Inflammatory macrophage treated with lipopolysaccharide for 4 hours (primary cell): ENCODE data around the gene DDX47.

Source experiments
- DNase-seq: peaks from one replicate; pipeline ENCODE4 v3.0.0-alpha.2; 2020

Gene DDX47

DNA sequence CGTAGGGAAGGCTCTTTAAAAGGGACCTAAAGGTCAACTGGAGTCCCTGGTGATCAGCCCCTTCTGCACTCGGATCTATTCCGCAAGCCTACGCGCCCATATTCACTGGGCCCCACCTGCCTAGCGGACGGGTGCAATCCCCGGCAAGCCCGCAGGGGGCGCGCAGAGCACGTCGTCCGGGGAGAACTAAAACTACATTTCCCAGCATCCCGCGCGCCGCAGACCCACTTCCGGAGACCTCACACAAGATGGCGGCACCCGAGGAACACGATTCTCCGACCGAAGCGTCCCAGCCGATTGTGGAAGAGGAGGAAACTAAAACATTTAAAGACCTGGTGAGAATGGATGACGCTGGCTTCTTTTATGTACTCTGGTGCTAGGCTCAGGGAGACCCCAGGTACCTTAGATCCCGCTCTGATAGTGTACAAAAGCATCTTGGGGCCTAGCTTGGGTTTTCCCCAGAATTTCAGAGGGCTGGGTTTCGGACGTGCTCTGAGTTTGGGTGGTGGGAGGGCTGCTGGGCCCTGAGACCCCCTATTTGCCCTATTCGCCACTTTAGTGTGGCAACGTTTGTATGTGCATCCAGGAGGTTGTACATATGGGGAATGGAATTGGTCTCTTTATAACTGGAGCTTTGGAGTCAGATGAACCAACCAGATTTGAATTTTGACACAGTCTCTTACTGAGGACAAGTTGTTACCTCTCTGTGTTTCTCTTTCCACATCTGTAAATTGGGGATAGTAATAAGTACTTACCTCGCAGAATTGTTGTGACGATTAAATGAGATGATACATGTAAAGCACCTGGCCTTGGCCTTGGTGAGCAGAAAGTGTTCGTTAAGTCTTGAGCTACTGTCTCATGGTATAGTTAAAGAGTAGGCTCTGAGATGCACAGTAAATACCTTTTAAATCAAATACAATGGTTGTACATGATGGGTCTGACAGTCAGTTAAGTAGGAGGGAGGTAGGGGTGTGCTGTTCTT lies at the start of gene DDX47:
Gene DDX47, plus strand, starts transcription at position 227 of the 982 bp plus-strand sequence. Its CDS starts 22 bp downstream, at position 249.
- peak; percentile 94 for DNase-seq

DNA sequence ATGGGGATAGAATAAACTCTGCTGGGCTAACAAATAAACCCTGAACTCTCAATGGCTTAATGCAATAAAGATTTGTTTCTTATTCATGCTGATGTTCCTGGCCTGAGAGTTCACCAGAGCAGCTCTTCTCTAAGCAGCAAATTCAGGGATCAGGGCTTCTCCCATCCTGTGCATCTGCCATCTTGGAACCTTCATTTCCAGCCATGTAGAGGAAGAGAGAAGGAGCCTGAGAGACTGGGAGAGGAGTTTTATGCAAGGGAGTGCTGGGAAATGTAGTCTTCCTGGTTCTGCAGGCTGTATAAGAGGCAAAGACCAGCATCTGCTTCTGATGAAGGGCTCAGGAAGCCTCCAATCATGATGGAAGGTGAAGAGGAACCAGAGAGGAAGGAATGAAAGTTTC lies 48.3 kb upstream of the DDX47 start:
- no peak for DNase-seq

GRCh38 chr12:12770262-12770661 lies 42.9 kb upstream of the DDX47 start:
- no peak for DNase-seq

GRCh38 chr12:12774791-12775190 lies 38.4 kb upstream of the DDX47 start:
- DNase-seq, result no peak

GRCh38 chr12:12776261-12776660 lies 36.9 kb upstream of the DDX47 start:
- no peak for DNase-seq

GRCh38 chr12:12777092-12777491 lies 36.1 kb upstream of the DDX47 start:
- peak; percentile 15 for DNase-seq

DNA sequence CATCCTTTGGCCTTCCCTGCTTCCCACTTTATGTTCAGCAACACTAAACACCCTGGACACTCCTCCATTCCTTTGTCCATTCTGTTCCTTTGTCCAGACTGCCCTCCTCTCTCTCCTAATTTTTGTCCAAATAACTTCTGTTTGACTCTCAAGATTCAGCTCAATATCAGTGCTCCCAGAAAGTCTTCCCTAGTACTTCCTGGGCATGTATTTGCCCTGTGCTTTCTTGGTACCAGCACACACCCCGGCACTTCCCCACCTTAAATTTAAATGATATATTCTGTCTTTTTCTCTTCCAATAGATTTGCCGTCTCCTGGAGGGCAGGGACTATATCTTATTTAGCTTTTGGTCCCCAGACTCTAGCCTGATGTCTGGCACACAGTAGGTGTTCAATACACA lies 34.1 kb upstream of the DDX47 start:
- DNase-seq, result no peak

DNA sequence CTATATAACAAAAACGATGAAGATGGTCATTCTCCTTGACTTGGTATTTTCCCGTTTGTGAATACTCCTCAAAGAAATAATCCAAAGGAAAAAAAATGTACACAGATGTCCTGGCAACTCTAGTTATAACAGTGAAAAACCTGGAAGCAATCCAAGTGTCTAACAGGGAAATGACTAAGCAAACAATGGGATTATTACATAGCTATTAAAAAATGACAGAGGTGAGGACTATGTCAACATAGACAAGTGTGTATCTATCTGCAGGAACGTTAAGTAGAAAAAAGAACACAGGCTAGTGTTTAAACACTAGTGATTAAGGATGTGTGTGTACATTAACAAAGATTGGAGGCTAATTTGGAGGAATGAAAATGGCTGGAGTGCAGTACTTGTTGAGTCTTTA lies 33.6 kb upstream of the DDX47 start:
- DNase-seq, result peak; percentile 13

DNA sequence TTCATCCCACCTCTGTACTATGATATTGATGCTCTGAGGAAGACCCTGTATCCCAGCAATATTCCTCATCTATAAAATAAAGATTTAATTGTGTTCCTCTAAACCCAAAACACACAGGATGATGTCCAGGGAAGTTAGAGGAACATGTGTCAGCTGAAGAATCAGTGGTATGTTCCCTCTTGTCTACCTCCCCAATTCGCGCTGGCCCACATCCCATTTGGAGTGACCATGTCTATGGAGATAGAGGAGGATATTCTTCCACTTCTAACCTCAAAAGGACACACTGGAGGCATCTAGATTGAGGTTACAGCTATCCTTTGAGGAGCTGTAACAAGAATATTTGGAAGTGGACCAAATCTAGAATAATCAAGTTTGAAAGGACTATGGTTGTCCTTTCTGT lies 29.0 kb upstream of the DDX47 start:
- no peak for DNase-seq

DNA sequence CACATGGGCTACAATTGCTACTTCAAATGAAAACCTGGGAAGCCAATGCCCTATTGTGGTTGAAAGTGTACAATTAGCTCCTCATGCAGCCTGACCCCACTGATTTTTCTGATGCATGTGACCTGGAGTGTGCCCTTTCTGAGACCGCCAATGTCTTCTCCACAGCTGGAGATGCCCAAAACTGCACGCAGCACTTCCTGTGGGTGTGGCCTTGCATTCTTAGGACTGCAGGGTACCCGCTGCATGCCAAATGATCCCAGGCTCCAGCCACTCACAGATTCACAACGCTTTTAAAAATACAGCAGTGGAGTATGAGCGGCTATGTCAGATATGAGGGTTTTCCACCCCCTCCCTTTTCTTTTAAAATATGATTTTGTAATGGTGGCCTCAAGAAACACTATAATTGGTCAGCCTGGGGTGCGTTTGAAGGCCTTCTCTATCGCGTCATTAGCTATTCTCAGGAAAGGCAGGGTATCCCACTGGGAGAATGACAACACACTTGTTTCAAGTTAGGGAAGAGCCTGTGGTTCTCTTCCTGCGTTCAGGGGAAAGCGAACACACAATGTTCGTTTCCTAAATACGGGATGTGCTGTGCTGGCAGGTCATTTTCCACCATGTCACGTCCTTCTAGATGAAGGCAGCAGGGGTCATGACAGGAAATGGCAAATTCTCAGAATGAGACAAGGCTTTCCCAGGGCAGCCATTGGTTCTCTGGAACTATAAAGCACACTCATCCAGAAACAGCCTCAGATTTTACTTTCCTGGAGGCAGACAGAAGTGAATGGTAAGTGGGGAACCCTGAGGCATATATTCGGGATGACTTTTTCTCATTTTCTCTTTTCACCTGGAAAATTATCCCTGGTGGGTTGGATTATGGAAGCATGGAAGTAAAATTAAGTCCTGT lies 28.0 kb upstream of the DDX47 start, which contains the start of gene APOLD1:
Gene APOLD1, plus strand, starts transcription at position 749 of the 904 bp plus-strand sequence. Its CDS starts 33 bp downstream, at position 782.
- no peak for DNase-seq

DNA sequence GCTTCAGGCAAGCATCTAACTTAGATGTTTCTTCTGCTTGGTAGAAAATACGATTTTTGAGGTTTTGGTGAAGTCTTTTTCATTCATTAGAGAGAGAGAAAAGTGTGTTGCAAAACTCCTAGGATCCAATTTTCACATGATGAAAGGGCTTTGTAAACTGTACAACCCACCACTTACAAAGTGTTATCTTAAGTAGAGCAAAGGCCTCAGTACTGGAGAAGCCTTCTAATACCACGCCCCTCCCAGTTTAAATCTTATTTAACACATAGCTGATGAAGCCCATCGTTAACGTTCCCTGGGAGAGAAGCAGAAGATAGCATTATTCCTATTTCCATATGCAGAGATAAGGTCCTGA lies 26.8 kb upstream of the DDX47 start:
- no peak for DNase-seq

DNA sequence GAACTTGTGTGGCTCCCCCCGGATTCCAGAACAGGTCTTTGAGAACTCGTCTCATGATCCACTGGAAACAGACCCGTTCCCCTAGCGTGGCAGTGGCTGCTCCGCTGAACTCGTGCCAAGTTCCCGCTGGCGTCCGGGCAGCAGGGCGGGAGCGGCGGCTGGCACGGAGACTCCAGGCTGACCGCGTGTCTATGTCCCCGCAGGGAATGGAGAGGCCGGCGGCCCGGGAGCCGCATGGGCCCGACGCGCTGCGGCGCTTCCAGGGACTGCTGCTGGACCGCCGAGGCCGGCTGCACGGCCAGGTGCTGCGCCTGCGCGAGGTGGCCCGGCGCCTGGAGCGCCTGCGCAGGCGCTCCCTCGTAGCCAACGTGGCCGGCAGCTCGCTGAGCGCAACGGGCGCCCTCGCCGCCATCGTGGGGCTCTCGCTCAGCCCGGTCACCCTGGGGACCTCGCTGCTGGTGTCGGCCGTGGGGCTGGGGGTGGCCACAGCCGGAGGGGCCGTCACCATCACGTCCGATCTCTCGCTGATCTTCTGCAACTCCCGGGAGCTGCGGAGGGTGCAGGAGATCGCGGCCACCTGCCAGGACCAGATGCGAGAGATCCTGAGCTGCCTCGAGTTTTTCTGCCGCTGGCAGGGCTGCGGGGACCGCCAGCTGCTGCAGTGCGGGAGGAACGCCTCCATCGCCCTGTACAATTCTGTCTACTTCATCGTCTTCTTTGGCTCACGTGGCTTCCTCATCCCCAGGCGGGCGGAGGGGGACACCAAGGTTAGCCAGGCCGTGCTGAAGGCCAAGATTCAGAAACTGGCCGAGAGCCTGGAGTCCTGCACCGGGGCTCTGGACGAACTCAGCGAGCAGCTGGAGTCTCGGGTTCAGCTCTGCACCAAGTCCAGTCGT lies 26.2 kb upstream of the DDX47 start:
- peak; percentile 88 for DNase-seq

DNA sequence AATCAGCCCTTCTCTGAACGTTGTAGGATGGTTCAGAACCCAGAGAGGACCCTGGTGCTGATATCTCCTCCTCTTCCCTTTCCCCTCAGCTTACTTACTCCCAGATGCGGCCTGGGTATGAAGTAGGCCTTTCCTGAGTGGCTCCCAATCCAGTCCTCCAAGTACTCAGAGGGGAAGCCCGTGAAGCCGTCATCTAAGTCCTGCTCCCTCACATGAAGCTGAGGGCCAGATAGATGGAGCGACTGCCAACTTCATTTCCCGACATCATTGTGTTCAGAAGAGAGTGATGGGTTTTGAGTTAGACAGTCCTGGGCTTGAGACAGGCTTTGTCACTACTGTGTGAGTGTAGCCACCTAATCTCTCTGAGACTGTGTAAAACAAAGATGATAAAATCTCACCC lies 25.0 kb upstream of the DDX47 start:
- no peak for DNase-seq

GRCh38 chr12:12788675-12789368 lies 24.3 kb upstream of the DDX47 start:
- peak; percentile 84 for DNase-seq

GRCh38 chr12:12790956-12791355 lies 22.2 kb upstream of the DDX47 start:
- no peak for DNase-seq

DNA sequence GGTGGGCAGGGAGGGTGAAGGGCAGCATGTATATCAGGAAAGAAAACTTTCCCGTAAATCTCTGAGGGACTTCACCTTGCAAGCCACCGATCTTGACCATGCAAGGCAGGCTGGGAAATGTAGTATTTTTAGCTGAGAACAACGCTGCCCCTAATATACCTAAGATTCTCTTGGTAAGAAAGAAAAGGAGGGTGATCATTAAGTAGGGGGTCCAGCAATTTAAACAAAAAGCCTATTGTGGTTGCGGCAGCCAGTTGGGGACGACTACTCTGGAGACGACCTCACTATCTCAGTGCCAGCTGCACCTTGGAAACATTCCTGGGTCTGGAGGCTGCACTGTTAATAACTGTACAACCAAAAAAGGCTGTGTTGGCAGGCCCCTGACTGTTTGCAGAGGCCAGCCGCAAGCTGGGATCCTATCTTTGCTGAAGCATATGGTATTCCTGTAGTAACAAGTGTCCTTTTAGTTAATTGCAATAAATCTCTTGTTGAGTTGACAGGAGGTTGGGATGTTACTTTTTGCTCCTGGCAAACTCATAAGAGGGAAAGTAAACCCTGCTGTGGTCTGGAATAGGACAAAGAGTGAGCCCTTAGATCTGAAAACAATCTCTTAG lies 21.3 kb upstream of the DDX47 start:
- no peak for DNase-seq

DNA sequence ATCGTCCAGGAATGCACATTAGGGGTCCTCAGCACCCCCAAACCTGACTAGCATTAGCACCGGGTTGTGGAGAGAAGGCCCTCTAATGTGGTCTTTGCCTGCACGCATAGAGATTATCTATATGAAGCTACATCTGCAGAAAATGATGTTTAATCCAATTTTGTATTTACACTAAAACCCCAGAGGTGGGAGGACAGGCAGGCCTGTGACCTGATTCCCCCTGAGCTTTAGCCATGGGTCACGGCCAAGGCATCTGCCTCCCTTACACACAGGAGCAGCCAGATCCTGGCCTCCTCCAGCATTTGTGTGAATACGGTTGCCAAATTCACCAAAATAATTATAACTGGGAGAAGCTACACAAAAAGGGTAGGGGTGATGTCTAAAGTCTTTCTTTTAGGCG lies 20.7 kb upstream of the DDX47 start:
- DNase-seq, result no peak

DNA sequence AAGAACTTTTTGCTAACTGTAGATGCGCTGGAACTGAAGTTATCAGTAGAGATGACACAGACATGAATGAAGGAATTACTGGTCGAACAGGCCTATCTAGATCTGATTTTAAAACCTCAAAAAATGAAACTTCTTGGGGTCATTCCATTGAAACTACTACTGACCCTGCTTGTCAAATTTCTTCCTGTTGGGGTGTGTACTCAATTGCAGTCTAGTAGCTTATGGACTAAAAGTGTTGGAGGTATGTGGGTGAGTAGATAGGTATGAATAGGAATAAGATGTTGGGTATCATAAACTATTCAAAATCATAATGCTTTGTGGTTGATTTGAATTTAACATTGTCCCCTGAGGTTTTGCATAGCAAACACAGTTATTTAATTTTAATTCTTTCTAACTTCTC lies 18.5 kb upstream of the DDX47 start:
- DNase-seq, result no peak

DNA sequence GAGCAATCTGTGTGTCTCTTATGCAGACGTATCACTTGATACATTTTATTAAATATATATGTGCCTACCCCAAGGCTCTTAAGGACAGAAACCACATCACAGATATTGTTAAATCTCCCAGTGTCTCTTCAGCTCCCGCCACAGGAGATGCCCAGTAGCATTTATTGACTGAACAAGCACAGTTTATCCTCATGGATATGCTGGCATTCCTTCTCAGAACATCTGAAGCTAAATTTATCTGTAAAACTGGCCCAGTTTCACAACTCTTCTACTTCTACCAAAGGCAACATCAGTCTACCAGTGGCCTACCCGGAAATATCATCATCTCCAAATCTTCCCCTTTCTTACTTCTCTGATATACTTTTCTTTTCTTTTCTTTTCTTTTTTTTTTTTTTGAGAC lies 17.0 kb upstream of the DDX47 start:
- DNase-seq, result no peak

DNA sequence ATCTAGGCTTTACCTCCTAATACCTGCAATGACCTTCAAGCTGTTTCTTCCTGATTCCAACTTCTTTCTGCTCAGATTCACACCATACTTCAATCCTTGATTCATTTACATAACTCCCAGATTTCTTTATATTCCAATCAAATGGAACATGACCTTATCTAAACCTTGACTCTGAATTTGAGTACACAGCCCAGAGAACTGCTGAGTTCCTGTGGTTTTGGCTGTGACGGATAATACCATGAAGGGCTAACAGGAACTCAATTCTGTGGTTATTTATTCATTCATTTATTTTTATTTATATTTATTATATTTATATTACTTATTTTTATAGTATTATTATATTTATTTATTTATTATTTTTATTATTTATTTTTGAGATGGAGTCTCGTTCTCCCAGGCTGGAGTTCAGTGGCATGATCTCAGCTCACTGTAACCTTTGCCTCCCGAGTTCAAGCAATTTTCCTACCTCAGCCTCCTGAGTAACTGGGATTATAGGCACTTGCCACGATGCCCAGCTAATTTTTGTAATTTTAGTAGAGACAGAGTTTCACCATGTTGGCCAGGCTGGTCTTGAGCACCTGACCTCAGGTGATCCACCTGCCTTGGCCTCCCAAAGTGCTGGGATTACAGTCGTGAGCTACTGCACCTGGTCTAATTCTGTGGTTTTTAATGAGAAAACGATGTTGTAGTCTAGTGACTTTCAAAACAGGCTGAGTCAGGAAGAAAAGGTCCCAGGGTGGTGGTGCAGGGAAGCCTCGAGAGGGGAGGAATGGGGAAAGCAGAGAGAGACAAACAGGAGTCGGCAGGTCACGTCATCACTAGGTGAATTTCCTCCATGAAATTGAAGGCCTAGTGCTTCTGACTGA lies 16.0 kb upstream of the DDX47 start:
- no peak for DNase-seq

DNA sequence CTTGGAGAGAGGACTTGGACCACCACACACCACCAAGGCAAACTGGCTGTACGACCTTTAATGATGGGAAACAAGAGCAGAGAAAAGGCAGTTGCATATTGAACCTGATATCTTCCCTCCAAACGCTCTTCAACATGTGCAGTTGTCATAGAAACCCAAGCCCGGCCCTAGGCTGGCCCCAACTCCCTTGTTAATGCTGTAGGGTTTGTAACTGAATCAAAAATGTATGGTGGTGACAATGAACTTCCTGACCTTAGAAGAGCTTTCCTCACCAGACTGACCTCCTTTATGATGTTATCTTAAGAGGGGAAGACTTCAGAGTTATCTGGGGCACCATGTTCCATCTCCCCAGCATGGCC lies 15.4 kb upstream of the DDX47 start:
- no peak for DNase-seq
